OCI-LY1 (cell line): Measurements from ENCODE around the gene ARSI.

ENCODE experiments used
- EZH2 ChIP-seq: fragments of 200-600 bp; sonication (generic), shearing (Covaris generic); IDR thresholded peaks from 2 replicates; pipeline ENCODE4 v1.8.0; 2017; ENCODE audit warnings: borderline replicate concordance, mixed run types, mild to moderate bottlenecking, antibody characterized with exemption, low read length, moderate library complexity, mixed read lengths
- TF ChIP-seq, protein P1 (sequence below): fragments of 200-600 bp; sonication (generic), shearing (Covaris generic); IDR thresholded peaks from 2 replicates; pipeline ENCODE4 v1.5.1; 2017; ENCODE audit warnings: mild to moderate bottlenecking, antibody characterized with exemption, low read length, moderate library complexity, mixed read lengths

DNA sequence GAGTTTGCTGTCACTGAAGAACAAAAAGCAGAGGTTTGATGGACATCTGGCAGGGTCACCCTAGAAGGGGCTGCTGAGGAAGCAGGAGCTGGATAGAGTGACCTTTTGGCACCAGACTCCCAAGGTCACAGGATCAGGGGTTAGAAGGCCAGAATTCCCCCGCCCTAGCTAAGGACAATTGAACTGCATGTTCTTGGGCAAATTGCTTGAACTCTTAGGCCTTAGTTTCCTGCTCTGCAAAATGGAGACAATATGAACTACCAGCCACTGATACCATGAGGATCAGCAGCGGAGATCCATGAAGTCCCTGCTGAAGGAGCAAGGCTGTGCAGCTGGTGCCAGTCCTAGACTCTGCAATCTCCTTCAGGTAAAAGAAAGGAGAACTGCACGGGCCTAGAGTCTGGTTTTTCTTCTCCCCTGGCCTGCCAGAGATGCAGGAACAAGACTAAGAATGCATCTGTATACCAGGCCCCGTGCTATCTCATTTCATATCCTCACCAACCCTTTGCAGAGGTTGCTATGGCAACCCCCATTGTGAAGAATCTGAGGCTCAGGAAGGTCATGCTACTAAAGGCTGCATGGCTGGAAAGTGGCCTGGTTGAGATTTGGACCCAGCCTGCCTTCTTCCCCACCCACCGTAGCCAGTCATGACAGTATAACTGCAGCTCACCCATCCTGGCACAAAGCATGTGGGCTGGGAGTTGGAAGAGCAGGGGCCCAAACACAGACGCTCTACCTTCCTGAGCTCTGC is 46.9 kb downstream of the ARSI start:
- TF ChIP-seq, protein P1, sequence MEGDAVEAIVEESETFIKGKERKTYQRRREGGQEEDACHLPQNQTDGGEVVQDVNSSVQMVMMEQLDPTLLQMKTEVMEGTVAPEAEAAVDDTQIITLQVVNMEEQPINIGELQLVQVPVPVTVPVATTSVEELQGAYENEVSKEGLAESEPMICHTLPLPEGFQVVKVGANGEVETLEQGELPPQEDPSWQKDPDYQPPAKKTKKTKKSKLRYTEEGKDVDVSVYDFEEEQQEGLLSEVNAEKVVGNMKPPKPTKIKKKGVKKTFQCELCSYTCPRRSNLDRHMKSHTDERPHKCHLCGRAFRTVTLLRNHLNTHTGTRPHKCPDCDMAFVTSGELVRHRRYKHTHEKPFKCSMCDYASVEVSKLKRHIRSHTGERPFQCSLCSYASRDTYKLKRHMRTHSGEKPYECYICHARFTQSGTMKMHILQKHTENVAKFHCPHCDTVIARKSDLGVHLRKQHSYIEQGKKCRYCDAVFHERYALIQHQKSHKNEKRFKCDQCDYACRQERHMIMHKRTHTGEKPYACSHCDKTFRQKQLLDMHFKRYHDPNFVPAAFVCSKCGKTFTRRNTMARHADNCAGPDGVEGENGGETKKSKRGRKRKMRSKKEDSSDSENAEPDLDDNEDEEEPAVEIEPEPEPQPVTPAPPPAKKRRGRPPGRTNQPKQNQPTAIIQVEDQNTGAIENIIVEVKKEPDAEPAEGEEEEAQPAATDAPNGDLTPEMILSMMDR, result no peak
- TF ChIP-seq EZH2, result no peak
